ENCODE results near the gene ACSS3.
"Not testable (repeated sequence)": the region's sequence is repeated elsewhere in the genome, so short reads cannot be mapped to it uniquely, and the experiment has no call there.

ACSS3 gene

GRCh38 chr12:81176796-81177195, 98.9 kb downstream of the ACSS3 start:
- H3K4me3 ChIP-seq (ENCODE audit: low read depth, low read length): no peak overlapping the region
- TF ChIP-seq, protein P1, sequence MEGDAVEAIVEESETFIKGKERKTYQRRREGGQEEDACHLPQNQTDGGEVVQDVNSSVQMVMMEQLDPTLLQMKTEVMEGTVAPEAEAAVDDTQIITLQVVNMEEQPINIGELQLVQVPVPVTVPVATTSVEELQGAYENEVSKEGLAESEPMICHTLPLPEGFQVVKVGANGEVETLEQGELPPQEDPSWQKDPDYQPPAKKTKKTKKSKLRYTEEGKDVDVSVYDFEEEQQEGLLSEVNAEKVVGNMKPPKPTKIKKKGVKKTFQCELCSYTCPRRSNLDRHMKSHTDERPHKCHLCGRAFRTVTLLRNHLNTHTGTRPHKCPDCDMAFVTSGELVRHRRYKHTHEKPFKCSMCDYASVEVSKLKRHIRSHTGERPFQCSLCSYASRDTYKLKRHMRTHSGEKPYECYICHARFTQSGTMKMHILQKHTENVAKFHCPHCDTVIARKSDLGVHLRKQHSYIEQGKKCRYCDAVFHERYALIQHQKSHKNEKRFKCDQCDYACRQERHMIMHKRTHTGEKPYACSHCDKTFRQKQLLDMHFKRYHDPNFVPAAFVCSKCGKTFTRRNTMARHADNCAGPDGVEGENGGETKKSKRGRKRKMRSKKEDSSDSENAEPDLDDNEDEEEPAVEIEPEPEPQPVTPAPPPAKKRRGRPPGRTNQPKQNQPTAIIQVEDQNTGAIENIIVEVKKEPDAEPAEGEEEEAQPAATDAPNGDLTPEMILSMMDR (IDR thresholded peaks at IDR 0.05; ENCODE audit: low read depth, low read length, missing control alignments): no peak
- DNase-seq (ENCODE audit: low read depth): no peak

DNA sequence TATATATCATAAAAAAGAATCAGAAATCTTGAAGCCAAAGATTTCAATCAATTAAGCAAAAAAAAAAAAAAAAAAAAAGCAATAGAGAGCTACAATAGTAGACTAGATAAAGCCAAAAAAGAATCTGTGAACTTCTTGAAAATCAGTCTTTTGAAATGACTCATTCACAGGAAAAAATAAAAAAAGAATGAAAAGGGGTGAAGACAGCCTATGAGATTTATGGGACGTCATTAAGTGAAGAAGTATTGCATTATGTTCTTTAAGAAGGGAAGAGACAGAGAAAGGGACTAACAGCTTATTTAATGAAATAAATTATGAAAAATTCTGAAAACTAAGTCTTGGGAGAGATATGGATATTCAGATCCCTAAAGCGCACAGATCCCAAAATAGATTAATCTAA, 103.8 kb downstream of the ACSS3 start:
- H3K4me3 ChIP-seq (ENCODE audit: low read depth, low read length): no peak overlapping the region
- no peak for DNase-seq (ENCODE audit: low read depth)
- TF ChIP-seq, protein P1 (IDR thresholded peaks at IDR 0.05; ENCODE audit: low read depth, low read length, missing control alignments): no peak

- TF ChIP-seq, protein P1 (IDR thresholded peaks at IDR 0.05; ENCODE audit: low read depth, low read length, missing control alignments): no peak
- no peak overlapping the region for H3K4me3 ChIP-seq (ENCODE audit: low read depth, low read length)
- DNase-seq (ENCODE audit: low read depth): no peak
Measured at GRCh38 chr12:81187686-81188085, 109.8 kb downstream of the ACSS3 start.

GRCh38 chr12:81196595-81196994, 118.7 kb downstream of the ACSS3 start:
- no peak for DNase-seq (ENCODE audit: low read depth)
- no peak overlapping the region for H3K4me3 ChIP-seq (ENCODE audit: low read depth, low read length)
- TF ChIP-seq, protein P1 (IDR thresholded peaks at IDR 0.05; ENCODE audit: low read depth, low read length, missing control alignments): no peak

- not testable (repeated sequence) for DNase-seq (ENCODE audit: low read depth); H3K4me3 ChIP-seq (ENCODE audit: low read depth, low read length)
Measured at GRCh38 chr12:81200561-81200960, 122.7 kb downstream of the ACSS3 start.

DNA sequence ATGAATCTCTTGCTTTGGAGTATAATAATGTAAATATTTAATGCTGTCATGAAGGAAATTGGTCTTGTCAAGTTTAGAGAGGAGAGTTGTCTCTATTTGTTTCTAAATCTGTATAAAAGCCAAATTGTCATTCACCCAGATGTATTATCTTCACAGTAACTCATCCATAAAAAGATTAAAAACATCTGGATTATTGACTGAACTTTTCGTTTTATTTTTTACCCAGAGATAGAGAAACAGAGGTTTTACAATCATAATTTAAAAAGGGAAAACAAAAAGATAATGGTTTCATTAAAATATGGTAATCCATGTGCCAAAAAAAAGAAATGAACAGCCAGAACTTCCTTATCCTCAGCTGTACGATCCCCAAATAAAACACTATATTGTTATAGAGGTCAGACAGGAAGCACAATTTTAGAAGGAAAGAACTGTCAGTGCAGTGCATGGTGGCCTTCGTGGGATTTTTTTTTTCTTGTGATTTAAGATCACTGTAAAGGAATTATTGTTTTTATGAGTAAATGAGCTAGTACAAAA, 125.9 kb downstream of the ACSS3 start:
- H3K4me3 ChIP-seq (ENCODE audit: low read depth, low read length): no peak overlapping the region
- TF ChIP-seq, protein P1 (IDR thresholded peaks at IDR 0.05; ENCODE audit: low read depth, low read length, missing control alignments): no peak
- no peak for DNase-seq (ENCODE audit: low read depth)

DNA sequence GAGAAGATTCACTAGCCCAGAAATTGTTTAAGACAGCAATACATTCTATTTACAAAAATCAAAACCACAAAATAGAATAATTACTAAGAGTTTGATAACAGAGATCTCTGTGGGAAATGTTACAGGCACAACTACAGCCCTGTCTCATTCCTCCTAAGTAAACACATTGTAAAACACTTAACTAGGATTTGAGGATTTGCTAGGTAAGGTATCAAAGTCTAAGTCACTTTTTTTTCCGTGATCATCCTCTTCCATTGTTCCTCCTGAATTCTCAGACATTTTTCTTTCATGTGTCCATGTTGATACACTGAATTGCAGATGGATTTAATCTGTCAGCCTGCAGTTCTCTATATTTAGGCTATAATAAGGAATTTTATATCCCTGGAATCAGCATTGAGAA, 127.5 kb downstream of the ACSS3 start:
- H3K4me3 ChIP-seq (ENCODE audit: low read depth, low read length): no peak overlapping the region
- TF ChIP-seq, protein P1 (IDR thresholded peaks at IDR 0.05; ENCODE audit: low read depth, low read length, missing control alignments): no peak
- DNase-seq (ENCODE audit: low read depth): no peak
